Heart left ventricle (tissue), 16 donors: ENCODE data around the gene CPNE6. TPM values are rescaled to one million over a fixed set of nuclear protein-coding genes. Genes with fewer than 3 reads are reported as not detected.

Source experiments
- ATAC-seq, 4 donors: fragments of 200-7000 bp; cut with Tn5 transposase; one replicate each; pipeline ENCODE4 v1.9.1; 2020 to 2022; ENCODE audit warnings: moderate library complexity in 4 of 4, mild to moderate bottlenecking in 3 of 4, moderate number of reproducible peaks in 1 of 4
- DNase-seq, 5 donors: peaks; one replicate each; pipeline ENCODE4 v3.0.0-alpha.2; 2020
- H3K27ac ChIP-seq, 12 donors: fragments of 200-600 bp; sonication (generic) in 4 of 12; one replicate each; pipeline versions ENCODE4 v1.5.0 to v1.8.0; 2016 to 2022; ENCODE audit warnings: mild to moderate bottlenecking in 2 of 12
- H3K27me3 ChIP-seq, 9 donors: fragments of 200-600 bp; sonication (generic) in 2 of 9; one replicate each; pipeline versions ENCODE4 v1.5.1 to v1.8.0; 2016 to 2022; ENCODE audit warnings: mild to moderate bottlenecking in 3 of 9
- H3K36me3 ChIP-seq, 9 donors: fragments of 200-600 bp; sonication (generic) in 2 of 9; one replicate each; pipeline versions ENCODE4 v1.5.0 to v1.8.0; 2018 to 2022; ENCODE audit warnings: mild to moderate bottlenecking in 2 of 9
- H3K4me1 ChIP-seq, 12 donors: fragments of 200-600 bp; sonication (generic) in 4 of 12; one replicate each; pipeline versions ENCODE4 v1.5.0 to v1.8.0; 2016 to 2022; ENCODE audit warnings: mild to moderate bottlenecking in 3 of 12
- H3K4me3 ChIP-seq, 12 donors: fragments of 200-600 bp; sonication (generic) in 4 of 12; one replicate each; pipeline versions ENCODE4 v1.5.0 to v1.8.0; 2017 to 2022; ENCODE audit warnings: mild to moderate bottlenecking in 9 of 12, moderate library complexity in 4 of 12
- H3K9me3 ChIP-seq, 12 donors: fragments of 200-600 bp; sonication (generic) in 4 of 12; one replicate each; pipeline versions ENCODE4 v1.5.0 to v1.8.0; 2016 to 2022; ENCODE audit warnings: mild to moderate bottlenecking in 1 of 12
- CTCF ChIP-seq, 12 donors: fragments of 200-600 bp; sonication (generic) in 4 of 12; IDR thresholded peaks; one replicate each; pipeline versions ENCODE4 v1.5.0 to v1.8.0; 2018 to 2022; ENCODE audit warnings: antibody characterized with exemption in 12 of 12, mild to moderate bottlenecking in 5 of 12
- POLR2A ChIP-seq, 2 donors: fragments of 450-650 bp; IDR thresholded peaks; one replicate each; pipeline ENCODE4 v1.6.1; 2017; ENCODE audit warnings: antibody characterized with exemption in 2 of 2, mild to moderate bottlenecking in 2 of 2, moderate library complexity in 2 of 2
- WGBS, 4 donors: extraction: QIAGEN DNeasy Blood & Tissue Kit in 2 of 4; methylation state at CpG; one replicate each; pipeline versions ENCODE4 v1.1.5 to v1.1.7; 2013 to 2018; 5-methylcytosine and 5-hydroxymethylcytosine counted together
- intact Hi-C, 10 donors: fragments of 100-400 bp; cut with DNase I; formaldehyde crosslinking; loops; one replicate each; pipeline versions ENCODE4 v1.11.1 to v1.14.2; 2022
- polyA plus RNA-seq, 2 donors: library from polyadenylated mRNA; stranded (reverse); fragments of 200-250 nt; gene quantifications; one replicate each; pipeline ENCODE4 v1.2.3, GENCODE V29; 2013
- total RNA-seq, 9 donors: library from RNA; depleted of rRNA in 2 of 9; stranded (reverse); fragments of >200 nt in 2 of 9; fragmentation: NEBNext Ultra II Directional in 3 of 9; extraction: Animal tissue kit (Norgen Biotek cat#: 25700) in 3 of 9; gene quantifications; one replicate each; pipeline versions ENCODE4 v1.1.0 to v1.2.4, GENCODE V29; 2016 to 2023
- donor health status: ischemic (EF 13 %, LVEDD 7.1; RV severe dilation, severe dysfunction).
- donor health status: healthy with polysubstance abuse.
- donor health status: DM: no; HTN: yes; CAD: no.
- donor health status: DM: no; HTN: no; CAD: no.
- donor health status: ischemic (EF 25% LVEDD 6.9; RV normal size, moderate dysfunction).
- donor health status: ischemic (EF 25% LVEDD 5.7; RV mildly dilated, moderate dysfunction).
- donor health status: healthy.
- donor health status: DM: yes; HTN: yes; CAD: no.
- donor health status: ischemic (EF 35%, LVEDD 5.7; RV mildly dilated, moderate dysfunction).
- donor health status: nonischemic (EF 11% LVEDD 7.7; RV severe dilation, severe dysfunction).
- donor health status: DM: yes; HTN: yes; CAD: no.
- donor health status: PGD.
- donor health status: ischemic (EF 29% LVEDD 5.4; RV normal size, mild dysfunction).
- donor health status: nonischemic (EF 23%, LVEDD 6.1; RV moderate dilation, normal function).

CPNE6 gene
- total and polyA plus RNA-seq, 11 donors, result 0.23 to 0.52 (median 0.25) TPM; not detected in 8

- intact Hi-C loops, result loop anchor here in 3 of 10 donors (2.0 kb wide), 4 partner anchors 15 to 73 kb away; partner anchors contain the start of genes EMC9 (in 2 of the 3), FITM1 (in 1 of the 3), IPO4 (in 1 of the 3) and IRF9 (in 1 of the 3)
- peak overlapping the region; percentile 48 to 79 (median 71) for H3K4me3 ChIP-seq
- peaks cover 0 to 44% (median 38%) of the 10 kb centered on the region in 9 donors for H3K36me3 ChIP-seq
- ATAC-seq, result peak in 1 of 4 donors; percentile 0
- H3K9me3 ChIP-seq, result no peaks in the 10 kb centered on the region
- no peak for DNase-seq
- peak overlapping the region in 11 of 12 donors; percentile 44 to 100 (median 97) for H3K27ac ChIP-seq
- TF ChIP-seq CTCF (IDR thresholded peaks at IDR 0.05) (no peak), POLR2A (IDR thresholded peaks at IDR 0.05) (no peak)
- no peaks in the 10 kb centered on the region for H3K27me3 ChIP-seq
- H3K4me1 ChIP-seq, result peaks cover 0 to 28% (median 18%) of the 10 kb centered on the region in 12 donors
- WGBS, 4 donors, result 1 to 6% (median 3%) methylated on average over 12 to 14 of the region's 14 CpGs
These were observed 44.2 kb downstream of the CPNE6 start for GRCh38 chr14:24115422-24116127.

GRCh38 chr14:24116128-24116814 lies 44.9 kb downstream of the CPNE6 start:
- intact Hi-C loops, result no loop called here
- H3K36me3 ChIP-seq, result peaks cover 0 to 51% (median 45%) of the 10 kb centered on the region in 9 donors
- H3K9me3 ChIP-seq, result no peaks in the 10 kb centered on the region
- no peak for DNase-seq
- peak overlapping the region in 9 of 12 donors; percentile 59 to 79 (median 71) for H3K4me3 ChIP-seq
- no peak for ATAC-seq
- peaks cover 0 to 28% (median 17%) of the 10 kb centered on the region in 12 donors for H3K4me1 ChIP-seq
- WGBS, 4 donors, result 82 to 84% (median 83%) methylated on average over 6 of the region's 6 CpGs
- TF ChIP-seq CTCF (IDR thresholded peaks at IDR 0.05) (no peak), POLR2A (IDR thresholded peaks at IDR 0.05) (no peak)
- H3K27ac ChIP-seq, result no peak overlapping the region
- H3K27me3 ChIP-seq, result no peaks in the 10 kb centered on the region

DNA sequence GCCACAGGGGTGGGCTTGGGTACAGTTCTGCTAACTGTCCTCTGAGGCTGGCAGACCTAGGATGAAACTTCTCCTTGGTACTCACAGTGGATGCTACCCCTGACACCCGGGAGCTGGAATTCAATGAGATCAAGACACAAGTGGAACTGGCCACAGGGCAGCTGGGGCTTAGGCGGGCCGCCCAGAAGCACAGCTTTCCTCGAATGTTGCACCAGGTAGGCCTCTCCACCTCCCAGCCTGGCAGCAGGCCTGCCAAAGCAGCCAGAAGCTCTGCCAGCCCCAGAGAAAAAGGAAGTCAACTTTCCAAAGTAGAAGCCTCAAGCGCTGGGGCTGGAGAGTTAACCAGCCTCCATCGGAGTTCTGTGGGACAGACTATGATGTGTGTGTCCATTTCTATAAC lies 45.8 kb downstream of the CPNE6 start:
- ATAC-seq, result no peak
- intact Hi-C loops, result no loop called here
- peaks cover 0 to 28% (median 17%) of the 10 kb centered on the region in 12 donors for H3K4me1 ChIP-seq
- no peaks in the 10 kb centered on the region for H3K27me3 ChIP-seq
- no peak for DNase-seq
- 86 to 91% (median 88%) methylated on average over 6 of the region's 6 CpGs for WGBS, 4 donors
- no peak overlapping the region for H3K27ac ChIP-seq
- H3K4me3 ChIP-seq, result no peak overlapping the region
- TF ChIP-seq CTCF (IDR thresholded peaks at IDR 0.05) (no peak), POLR2A (IDR thresholded peaks at IDR 0.05) (no peak)
- no peaks in the 10 kb centered on the region for H3K9me3 ChIP-seq
- H3K36me3 ChIP-seq, result peaks cover 0 to 60% (median 54%) of the 10 kb centered on the region in 9 donors

DNA sequence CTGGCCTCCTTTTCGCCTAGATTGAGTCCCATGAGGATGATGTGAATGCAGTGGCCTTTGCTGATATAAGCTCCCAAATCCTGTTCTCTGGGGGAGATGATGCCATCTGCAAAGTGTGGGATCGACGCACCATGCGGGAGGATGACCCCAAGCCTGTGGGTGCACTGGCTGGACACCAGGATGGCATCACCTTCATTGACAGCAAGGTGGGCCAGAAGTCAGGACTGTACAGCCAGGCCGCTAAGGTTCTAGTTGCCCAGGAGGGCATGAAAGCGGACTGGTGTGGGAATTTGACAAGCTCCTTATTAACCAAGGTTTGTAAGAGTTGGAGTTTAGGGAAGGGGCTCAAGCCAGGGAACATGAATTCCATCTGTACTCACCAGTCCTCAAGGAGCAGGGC lies 48.3 kb downstream of the CPNE6 start:
- H3K27me3 ChIP-seq, result no peaks in the 10 kb centered on the region
- no peak overlapping the region for H3K27ac ChIP-seq
- no peaks in the 10 kb centered on the region for H3K9me3 ChIP-seq
- WGBS, 4 donors, result 91 to 97% (median 96%) methylated on average over 6 of the region's 6 CpGs
- ATAC-seq (no peak), DNase-seq (no peak)
- intact Hi-C loops, result no loop called here
- no peak for TF ChIP-seq POLR2A (IDR thresholded peaks at IDR 0.05)
- no peak for TF ChIP-seq CTCF (IDR thresholded peaks at IDR 0.05)
- peaks cover 0 to 22% (median 14%) of the 10 kb centered on the region in 12 donors for H3K4me1 ChIP-seq
- H3K36me3 ChIP-seq, result peaks cover 0 to 83% (median 75%) of the 10 kb centered on the region in 9 donors
- H3K4me3 ChIP-seq, result no peak overlapping the region
